Left ventricle myocardium inferior (tissue), 1 donor: ENCODE data around the gene VSIG4. TPM values are rescaled to one million over a fixed set of nuclear protein-coding genes. Genes with fewer than 3 reads are reported as not detected.

ENCODE experiments used
- DNase-seq: peaks from one replicate; pipeline ENCODE4 v3.0.0-alpha.2; 2020
- H3K27ac ChIP-seq: fragments of 200-600 bp; replicated peaks from 2 replicates; pipeline ENCODE4 v1.8.0; 2021
- H3K27me3 ChIP-seq: fragments of 200-600 bp; 2 replicates; pipeline ENCODE4 v1.8.0; 2021; ENCODE audit warnings: low read depth
- H3K36me3 ChIP-seq: fragments of 200-600 bp; 2 replicates; pipeline ENCODE4 v1.8.0; 2021
- H3K4me1 ChIP-seq: fragments of 200-600 bp; 2 replicates; pipeline ENCODE4 v1.8.0; 2021
- H3K4me3 ChIP-seq: fragments of 200-600 bp; 2 replicates; pipeline ENCODE4 v1.8.0; 2021; ENCODE audit warnings: mild to moderate bottlenecking, moderate library complexity
- H3K9me3 ChIP-seq: fragments of 200-600 bp; replicated peaks from 2 replicates; pipeline ENCODE4 v1.8.0; 2021
- CTCF ChIP-seq: fragments of 200-600 bp; IDR thresholded peaks from 2 replicates; pipeline ENCODE4 v1.8.0; 2021; ENCODE audit warnings: antibody characterized with exemption, mild to moderate bottlenecking, borderline replicate concordance
- intact Hi-C: fragments of 100-400 bp; cut with micrococcal nuclease; formaldehyde crosslinking; loops from one replicate; pipeline ENCODE4 v1.11.0; 2022
- total RNA-seq: library from RNA; stranded (reverse); fragmentation: NEBNext Ultra II Directional; extraction: Animal tissue kit (Norgen Biotek cat#: 25700); gene quantifications from one replicate; pipeline ENCODE4 v1.2.1, GENCODE V29; 2021
- donor health status: DM: no; HTN: yes; CAD: no; lungs with severe emphysema.

VSIG4 gene
- total RNA-seq, 1 donor from 2014 or later = 41.7 TPM

DNA sequence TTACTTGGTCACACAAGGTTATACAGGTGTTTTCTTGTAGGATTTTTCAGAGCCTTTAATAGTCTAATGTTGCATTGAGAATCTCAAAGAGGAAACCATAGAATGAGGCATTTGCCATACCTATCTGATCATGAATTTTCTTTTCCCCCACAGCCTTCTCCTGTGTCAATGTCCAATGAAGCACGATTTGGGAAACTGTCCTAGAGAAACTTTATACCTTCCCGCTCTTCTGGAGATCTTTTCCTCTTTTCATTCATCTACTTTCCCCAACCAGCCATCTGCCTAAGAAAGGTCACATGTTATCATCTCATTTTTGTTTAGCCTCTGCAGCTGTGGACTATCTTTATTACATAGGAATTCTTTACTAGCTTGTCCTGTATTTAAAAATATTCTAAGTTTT is 19.9 kb downstream of the VSIG4 start:
- no peaks in the 10 kb centered on the region for H3K36me3 ChIP-seq
- H3K27ac ChIP-seq = no peak overlapping the region
- H3K4me1 ChIP-seq = no peaks in the 10 kb centered on the region
- no peak for TF ChIP-seq CTCF
- no peak overlapping the region for H3K4me3 ChIP-seq
- no peaks in the 10 kb centered on the region for H3K27me3 ChIP-seq
- no peaks in the 10 kb centered on the region for H3K9me3 ChIP-seq
- intact Hi-C loops = no loop called here
- DNase-seq = no peak

GRCh38 chrX:66019310-66019652 is 20.6 kb downstream of the VSIG4 start:
- DNase-seq = no peak
- Histone ChIP-seq H3K36me3 (no peaks in the 10 kb centered on the region), H3K4me3 (no peak overlapping the region), H3K27ac (no peak overlapping the region), H3K9me3 (no peaks in the 10 kb centered on the region), H3K4me1 (no peaks in the 10 kb centered on the region), H3K27me3 (no peaks in the 10 kb centered on the region)
- TF ChIP-seq CTCF = no peak
- intact Hi-C loops = no loop called here

DNA sequence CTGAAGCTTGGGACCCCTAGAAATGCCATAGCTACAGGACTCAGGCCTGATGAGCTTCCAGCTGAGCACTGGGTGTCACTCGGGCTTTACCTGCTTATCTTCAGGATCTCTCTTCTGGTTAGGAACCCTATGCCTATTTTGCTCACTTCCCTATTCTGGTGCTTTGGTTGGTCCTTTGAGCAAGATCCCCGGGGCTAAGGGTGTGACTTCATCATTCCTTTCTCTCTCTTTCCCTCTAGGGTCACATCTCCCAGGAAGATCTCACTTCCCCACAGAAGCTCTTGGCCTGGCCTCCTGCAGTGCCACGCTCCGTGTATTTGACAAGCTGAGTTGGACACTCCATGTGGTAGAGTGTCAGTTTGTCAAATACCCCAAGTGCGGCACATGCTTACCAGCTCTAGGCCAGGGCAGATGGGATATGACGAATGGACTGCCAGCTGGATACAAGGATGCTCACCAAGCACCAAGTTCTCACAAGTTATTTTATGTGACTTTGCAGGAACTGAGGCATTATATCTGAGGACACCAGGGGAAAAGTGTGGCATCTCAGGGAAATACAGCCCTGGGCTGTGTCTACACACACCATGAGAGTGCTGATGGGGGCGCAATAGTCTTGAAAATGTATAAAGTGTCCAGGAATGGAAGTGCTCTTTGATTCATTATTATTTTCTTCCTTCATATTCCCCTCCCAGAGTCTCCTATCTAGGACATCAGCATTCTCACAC is 21.1 kb downstream of the VSIG4 start:
- no peaks in the 10 kb centered on the region for H3K4me1 ChIP-seq
- no peak for DNase-seq
- no peak overlapping the region for H3K27ac ChIP-seq
- TF ChIP-seq CTCF = no peak
- no peak overlapping the region for H3K4me3 ChIP-seq
- H3K36me3 ChIP-seq = no peaks in the 10 kb centered on the region
- intact Hi-C loops = no loop called here
- H3K27me3 ChIP-seq = no peaks in the 10 kb centered on the region
- no peaks in the 10 kb centered on the region for H3K9me3 ChIP-seq

DNA sequence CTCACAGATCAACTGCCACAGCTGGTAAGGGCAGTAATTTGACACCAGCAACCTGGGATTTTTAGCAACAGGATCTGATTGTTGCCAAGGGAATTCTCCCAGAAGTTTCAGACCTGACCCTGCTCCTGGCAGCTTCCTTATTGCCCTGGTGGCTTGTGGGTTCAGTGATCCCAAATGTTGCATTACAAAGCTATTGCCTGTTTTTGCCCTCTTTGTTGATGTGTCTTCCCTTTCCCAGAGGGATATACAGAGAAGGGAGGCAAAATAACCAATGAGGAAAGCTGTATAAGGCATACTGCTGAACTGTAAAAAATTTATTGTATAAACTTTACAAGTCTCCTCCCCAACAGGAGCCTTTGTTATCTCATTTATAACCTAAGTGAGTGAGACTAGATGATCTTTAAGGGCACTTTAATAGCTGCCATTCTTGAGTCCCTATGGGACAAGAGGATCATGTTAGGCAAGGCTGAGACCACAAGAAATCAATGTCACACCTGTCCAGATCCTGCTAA is 22.2 kb downstream of the VSIG4 start:
- H3K27ac ChIP-seq = no peak overlapping the region

DNA sequence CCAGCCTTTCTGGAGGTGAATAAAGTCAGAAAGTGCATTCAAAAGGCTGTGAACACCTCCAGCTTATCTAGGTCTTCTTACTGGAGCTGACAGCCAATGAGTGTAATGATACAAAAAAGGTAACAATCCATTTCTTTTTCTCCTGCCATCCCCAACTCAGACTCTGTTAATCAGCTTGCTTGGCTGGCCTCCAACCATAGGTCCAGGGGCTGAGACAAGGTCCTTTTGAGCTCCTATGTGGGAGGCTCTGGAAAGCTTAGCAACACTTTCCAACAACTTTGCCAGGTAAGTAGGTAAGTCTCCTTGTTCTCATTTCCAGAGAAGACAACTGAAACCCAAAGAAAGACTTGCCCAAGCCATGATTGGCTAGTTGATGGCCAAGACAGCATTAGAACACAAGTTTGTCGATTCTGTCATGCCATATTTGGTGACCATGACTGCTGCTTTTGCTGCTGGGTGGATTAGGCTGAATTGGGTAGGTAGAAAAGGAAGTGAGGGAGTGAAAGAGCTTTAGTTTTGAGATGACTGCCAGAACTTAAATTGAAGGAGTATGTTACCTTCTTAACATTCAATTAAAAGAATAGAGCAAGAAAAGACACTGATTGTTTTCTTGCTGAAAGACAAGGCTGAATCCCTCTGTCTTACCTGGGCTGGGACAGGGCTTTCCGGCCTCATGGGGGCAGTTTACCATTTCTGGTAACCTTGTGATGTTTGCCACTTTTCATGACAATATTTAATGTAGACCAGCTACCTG is 22.8 kb downstream of the VSIG4 start:
- Histone ChIP-seq H3K27ac (no peak overlapping the region), H3K9me3 (no peaks in the 10 kb centered on the region), H3K4me3 (peak overlapping the region; percentile 30), H3K27me3 (no peaks in the 10 kb centered on the region), H3K36me3 (no peaks in the 10 kb centered on the region), H3K4me1 (no peaks in the 10 kb centered on the region)
- intact Hi-C loops = no loop called here
- TF ChIP-seq CTCF = no peak
- no peak for DNase-seq

More for the DNA sequence above, 22.2 kb downstream of the VSIG4 start:
- intact Hi-C loops = no loop called here
- Histone ChIP-seq H3K4me3 (peak overlapping the region; percentile 30), H3K9me3 (no peaks in the 10 kb centered on the region), H3K27me3 (no peaks in the 10 kb centered on the region), H3K36me3 (no peaks in the 10 kb centered on the region), H3K4me1 (no peaks in the 10 kb centered on the region)
- TF ChIP-seq CTCF = no peak
- DNase-seq = no peak
